Adipocyte (in vitro differentiated cells): Measurements from ENCODE around the gene PSME1.

Experiments
- DNase-seq: peaks from one replicate; pipeline ENCODE4 v3.0.0-alpha.2; 2015; ENCODE audit warnings: low read depth
- H3K27me3 ChIP-seq: replicated peaks from 2 replicates; pipeline ENCODE4 v1.7.0; 2013; ENCODE audit warnings: mild to moderate bottlenecking, low read length, moderate library complexity; ENCODE audit not compliant: control insufficient read depth, insufficient read depth
- H3K36me3 ChIP-seq: 2 replicates; pipeline ENCODE4 v1.7.0; 2013; ENCODE audit warnings: low read length, mild to moderate bottlenecking, moderate library complexity; ENCODE audit not compliant: control insufficient read depth, insufficient read depth, severe bottlenecking
- H3K4me1 ChIP-seq: 2 replicates; pipeline ENCODE4 v1.7.0; 2013; ENCODE audit warnings: mild to moderate bottlenecking, low read length, moderate library complexity; ENCODE audit not compliant: control insufficient read depth, insufficient read depth
- H3K4me3 ChIP-seq: 2 replicates; pipeline ENCODE4 v1.7.0; 2013; ENCODE audit warnings: mild to moderate bottlenecking, low read length, moderate library complexity
- H3K9ac ChIP-seq: 2 replicates; pipeline ENCODE4 v1.7.0; 2013; ENCODE audit warnings: mild to moderate bottlenecking, low read length, moderate library complexity
- H3K9me3 ChIP-seq: 2 replicates; pipeline ENCODE4 v1.7.0; 2013; ENCODE audit warnings: mild to moderate bottlenecking, low read length, moderate library complexity; ENCODE audit not compliant: control insufficient read depth

The PSME1 gene

GRCh38 chr14:24179961-24180796, 44.2 kb downstream of the PSME1 start:
- Histone ChIP-seq H3K9ac (peak overlapping the region; percentile 53), H3K36me3 (peaks cover 76% of the 10 kb centered on the region), H3K9me3 (no peaks in the 10 kb centered on the region), H3K27me3 (no peaks in the 10 kb centered on the region), H3K4me1 (peaks cover 16% of the 10 kb centered on the region), H3K4me3 (no peak overlapping the region)
- peak; percentile 59 for DNase-seq

- no peaks in the 10 kb centered on the region for H3K9me3 ChIP-seq
- H3K4me3 ChIP-seq: no peak overlapping the region
- no peaks in the 10 kb centered on the region for H3K27me3 ChIP-seq
- H3K4me1 ChIP-seq: peaks cover 16% of the 10 kb centered on the region
- H3K36me3 ChIP-seq: peaks cover 88% of the 10 kb centered on the region
- H3K9ac ChIP-seq: no peak overlapping the region
- DNase-seq: no peak
These were observed 45.5 kb downstream of the PSME1 start for GRCh38 chr14:24181371-24182077.

- Histone ChIP-seq H3K27me3 (no peaks in the 10 kb centered on the region), H3K9ac (no peak overlapping the region), H3K36me3 (peaks cover 88% of the 10 kb centered on the region), H3K9me3 (no peaks in the 10 kb centered on the region), H3K4me1 (peaks cover 21% of the 10 kb centered on the region), H3K4me3 (no peak overlapping the region)
- DNase-seq: no peak
These were observed 46.3 kb downstream of the PSME1 start for GRCh38 chr14:24182110-24182882.

GRCh38 chr14:24183014-24183481, 47.1 kb downstream of the PSME1 start:
- peaks cover 85% of the 10 kb centered on the region for H3K36me3 ChIP-seq
- H3K27me3 ChIP-seq: no peaks in the 10 kb centered on the region
- no peak overlapping the region for H3K9ac ChIP-seq
- no peaks in the 10 kb centered on the region for H3K9me3 ChIP-seq
- peaks cover 28% of the 10 kb centered on the region for H3K4me1 ChIP-seq
- H3K4me3 ChIP-seq: no peak overlapping the region
- no peak for DNase-seq

GRCh38 chr14:24184104-24184970, 48.3 kb downstream of the PSME1 start:
- Histone ChIP-seq H3K4me3 (no peak overlapping the region), H3K27me3 (no peaks in the 10 kb centered on the region), H3K36me3 (peaks cover 76% of the 10 kb centered on the region), H3K9ac (no peak overlapping the region), H3K9me3 (no peaks in the 10 kb centered on the region), H3K4me1 (peaks cover 32% of the 10 kb centered on the region)
- no peak for DNase-seq

GRCh38 chr14:24185026-24185425, 49.0 kb downstream of the PSME1 start:
- peaks cover 71% of the 10 kb centered on the region for H3K36me3 ChIP-seq
- DNase-seq: no peak
- no peaks in the 10 kb centered on the region for H3K27me3 ChIP-seq
- H3K4me1 ChIP-seq: peaks cover 27% of the 10 kb centered on the region
- no peaks in the 10 kb centered on the region for H3K9me3 ChIP-seq
- no peak overlapping the region for H3K4me3 ChIP-seq
- no peak overlapping the region for H3K9ac ChIP-seq

- no peak overlapping the region for H3K9ac ChIP-seq
- H3K4me1 ChIP-seq: peaks cover 20% of the 10 kb centered on the region
- no peaks in the 10 kb centered on the region for H3K27me3 ChIP-seq
- no peaks in the 10 kb centered on the region for H3K9me3 ChIP-seq
- DNase-seq: no peak
- no peak overlapping the region for H3K4me3 ChIP-seq
- H3K36me3 ChIP-seq: peaks cover 66% of the 10 kb centered on the region
These were observed 49.7 kb downstream of the PSME1 start for GRCh38 chr14:24185741-24186140.

GRCh38 chr14:24186831-24187538, 51.0 kb downstream of the PSME1 start:
- Histone ChIP-seq H3K36me3 (peaks cover 57% of the 10 kb centered on the region), H3K27me3 (no peaks in the 10 kb centered on the region)

GRCh38 chr14:24187539-24187915, 51.5 kb downstream of the PSME1 start:
- DNase-seq: no peak
- H3K36me3 ChIP-seq: peaks cover 57% of the 10 kb centered on the region

More at GRCh38 chr14:24186831-24187538, 51.0 kb downstream of the PSME1 start:
- Histone ChIP-seq H3K9me3 (no peaks in the 10 kb centered on the region), H3K4me1 (peaks cover 20% of the 10 kb centered on the region), H3K9ac (peak overlapping the region; percentile 92), H3K4me3 (peak overlapping the region; percentile 91)
- DNase-seq: no peak

More at GRCh38 chr14:24187539-24187915, 51.5 kb downstream of the PSME1 start:
- H3K4me1 ChIP-seq: peaks cover 20% of the 10 kb centered on the region
- H3K27me3 ChIP-seq: no peaks in the 10 kb centered on the region
- no peaks in the 10 kb centered on the region for H3K9me3 ChIP-seq
- peak overlapping the region; percentile 92 for H3K9ac ChIP-seq
- peak overlapping the region; percentile 91 for H3K4me3 ChIP-seq
